ENCODE measurements around the gene PODNL1. TPM values are rescaled to one million over a fixed set of nuclear protein-coding genes. Genes with fewer than 3 reads are reported as not detected.

The PODNL1 gene
- total and polyA plus RNA-seq, 2 experiments from 2014 or later: 0.24 TPM; not detected in 1

DNA sequence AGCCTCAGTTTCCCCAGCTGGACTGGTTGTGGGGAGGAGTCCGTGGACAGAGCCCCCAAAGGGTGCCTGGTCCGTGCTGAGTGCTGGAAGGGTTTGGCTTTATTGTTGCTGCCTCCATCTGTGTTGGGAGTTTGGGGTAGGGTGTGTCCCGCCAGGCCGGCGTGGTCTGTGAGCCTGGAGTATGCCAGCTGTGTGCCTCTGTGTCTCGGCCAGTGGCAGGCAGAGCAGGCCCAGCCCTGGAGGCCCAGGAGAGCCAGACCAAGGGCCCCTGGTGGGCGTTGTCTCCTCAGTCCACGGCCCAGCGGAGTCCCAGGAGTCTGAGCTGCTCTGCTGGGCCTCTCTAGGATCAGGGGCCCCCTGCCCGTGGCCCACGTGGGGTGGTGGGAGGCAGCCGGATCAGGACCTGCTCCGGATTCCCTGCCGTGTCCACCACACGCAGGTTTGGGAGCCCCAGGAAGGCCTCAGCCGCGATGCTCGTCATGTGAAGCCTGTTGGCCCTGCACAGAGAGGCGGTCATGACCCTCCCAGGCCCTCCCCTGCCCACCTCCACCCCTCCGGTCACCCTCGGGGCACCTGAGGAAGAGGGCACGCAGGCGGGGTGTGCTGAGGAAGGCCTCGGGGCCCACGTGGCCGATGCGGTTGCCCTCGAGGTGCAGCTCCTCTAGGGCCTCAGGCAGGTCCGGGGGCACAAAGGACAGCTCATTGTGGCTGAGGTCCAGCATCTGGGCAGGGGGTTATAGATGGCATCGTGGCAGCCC is 6.6 kb downstream of the PODNL1 start (continued):
- TF ChIP-seq, protein P1, sequence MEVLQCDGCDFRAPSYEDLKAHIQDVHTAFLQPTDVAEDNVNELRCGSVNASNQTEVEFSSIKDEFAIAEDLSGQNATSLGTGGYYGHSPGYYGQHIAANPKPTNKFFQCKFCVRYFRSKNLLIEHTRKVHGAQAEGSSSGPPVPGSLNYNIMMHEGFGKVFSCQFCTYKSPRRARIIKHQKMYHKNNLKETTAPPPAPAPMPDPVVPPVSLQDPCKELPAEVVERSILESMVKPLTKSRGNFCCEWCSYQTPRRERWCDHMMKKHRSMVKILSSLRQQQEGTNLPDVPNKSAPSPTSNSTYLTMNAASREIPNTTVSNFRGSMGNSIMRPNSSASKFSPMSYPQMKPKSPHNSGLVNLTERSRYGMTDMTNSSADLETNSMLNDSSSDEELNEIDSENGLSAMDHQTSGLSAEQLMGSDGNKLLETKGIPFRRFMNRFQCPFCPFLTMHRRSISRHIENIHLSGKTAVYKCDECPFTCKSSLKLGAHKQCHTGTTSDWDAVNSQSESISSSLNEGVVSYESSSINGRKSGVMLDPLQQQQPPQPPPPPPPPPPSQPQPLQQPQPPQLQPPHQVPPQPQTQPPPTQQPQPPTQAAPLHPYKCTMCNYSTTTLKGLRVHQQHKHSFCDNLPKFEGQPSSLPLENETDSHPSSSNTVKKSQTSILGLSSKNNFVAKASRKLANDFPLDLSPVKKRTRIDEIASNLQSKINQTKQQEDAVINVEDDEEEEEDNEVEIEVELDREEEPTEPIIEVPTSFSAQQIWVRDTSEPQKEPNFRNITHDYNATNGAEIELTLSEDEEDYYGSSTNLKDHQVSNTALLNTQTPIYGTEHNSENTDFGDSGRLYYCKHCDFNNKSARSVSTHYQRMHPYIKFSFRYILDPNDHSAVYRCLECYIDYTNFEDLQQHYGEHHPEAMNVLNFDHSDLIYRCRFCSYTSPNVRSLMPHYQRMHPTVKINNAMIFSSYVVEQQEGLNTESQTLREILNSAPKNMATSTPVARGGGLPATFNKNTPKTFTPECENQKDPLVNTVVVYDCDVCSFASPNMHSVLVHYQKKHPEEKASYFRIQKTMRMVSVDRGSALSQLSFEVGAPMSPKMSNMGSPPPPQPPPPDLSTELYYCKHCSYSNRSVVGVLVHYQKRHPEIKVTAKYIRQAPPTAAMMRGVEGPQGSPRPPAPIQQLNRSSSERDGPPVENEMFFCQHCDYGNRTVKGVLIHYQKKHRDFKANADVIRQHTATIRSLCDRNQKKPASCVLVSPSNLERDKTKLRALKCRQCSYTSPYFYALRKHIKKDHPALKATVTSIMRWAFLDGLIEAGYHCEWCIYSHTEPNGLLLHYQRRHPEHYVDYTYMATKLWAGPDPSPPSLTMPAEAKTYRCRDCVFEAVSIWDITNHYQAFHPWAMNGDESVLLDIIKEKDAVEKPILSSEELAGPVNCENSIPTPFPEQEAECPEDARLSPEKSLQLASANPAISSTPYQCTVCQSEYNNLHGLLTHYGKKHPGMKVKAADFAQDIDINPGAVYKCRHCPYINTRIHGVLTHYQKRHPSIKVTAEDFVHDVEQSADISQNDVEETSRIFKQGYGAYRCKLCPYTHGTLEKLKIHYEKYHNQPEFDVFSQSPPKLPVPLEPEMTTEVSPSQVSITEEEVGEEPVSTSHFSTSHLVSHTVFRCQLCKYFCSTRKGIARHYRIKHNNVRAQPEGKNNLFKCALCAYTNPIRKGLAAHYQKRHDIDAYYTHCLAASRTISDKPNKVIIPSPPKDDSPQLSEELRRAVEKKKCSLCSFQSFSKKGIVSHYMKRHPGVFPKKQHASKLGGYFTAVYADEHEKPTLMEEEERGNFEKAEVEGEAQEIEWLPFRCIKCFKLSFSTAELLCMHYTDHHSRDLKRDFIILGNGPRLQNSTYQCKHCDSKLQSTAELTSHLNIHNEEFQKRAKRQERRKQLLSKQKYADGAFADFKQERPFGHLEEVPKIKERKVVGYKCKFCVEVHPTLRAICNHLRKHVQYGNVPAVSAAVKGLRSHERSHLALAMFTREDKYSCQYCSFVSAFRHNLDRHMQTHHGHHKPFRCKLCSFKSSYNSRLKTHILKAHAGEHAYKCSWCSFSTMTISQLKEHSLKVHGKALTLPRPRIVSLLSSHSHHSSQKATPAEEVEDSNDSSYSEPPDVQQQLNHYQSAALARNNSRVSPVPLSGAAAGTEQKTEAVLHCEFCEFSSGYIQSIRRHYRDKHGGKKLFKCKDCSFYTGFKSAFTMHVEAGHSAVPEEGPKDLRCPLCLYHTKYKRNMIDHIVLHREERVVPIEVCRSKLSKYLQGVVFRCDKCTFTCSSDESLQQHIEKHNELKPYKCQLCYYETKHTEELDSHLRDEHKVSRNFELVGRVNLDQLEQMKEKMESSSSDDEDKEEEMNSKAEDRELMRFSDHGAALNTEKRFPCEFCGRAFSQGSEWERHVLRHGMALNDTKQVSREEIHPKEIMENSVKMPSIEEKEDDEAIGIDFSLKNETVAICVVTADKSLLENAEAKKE (CRISPR knock-in tag; IDR thresholded peaks at IDR 0.05): no peak
- TF ChIP-seq, protein P2, sequence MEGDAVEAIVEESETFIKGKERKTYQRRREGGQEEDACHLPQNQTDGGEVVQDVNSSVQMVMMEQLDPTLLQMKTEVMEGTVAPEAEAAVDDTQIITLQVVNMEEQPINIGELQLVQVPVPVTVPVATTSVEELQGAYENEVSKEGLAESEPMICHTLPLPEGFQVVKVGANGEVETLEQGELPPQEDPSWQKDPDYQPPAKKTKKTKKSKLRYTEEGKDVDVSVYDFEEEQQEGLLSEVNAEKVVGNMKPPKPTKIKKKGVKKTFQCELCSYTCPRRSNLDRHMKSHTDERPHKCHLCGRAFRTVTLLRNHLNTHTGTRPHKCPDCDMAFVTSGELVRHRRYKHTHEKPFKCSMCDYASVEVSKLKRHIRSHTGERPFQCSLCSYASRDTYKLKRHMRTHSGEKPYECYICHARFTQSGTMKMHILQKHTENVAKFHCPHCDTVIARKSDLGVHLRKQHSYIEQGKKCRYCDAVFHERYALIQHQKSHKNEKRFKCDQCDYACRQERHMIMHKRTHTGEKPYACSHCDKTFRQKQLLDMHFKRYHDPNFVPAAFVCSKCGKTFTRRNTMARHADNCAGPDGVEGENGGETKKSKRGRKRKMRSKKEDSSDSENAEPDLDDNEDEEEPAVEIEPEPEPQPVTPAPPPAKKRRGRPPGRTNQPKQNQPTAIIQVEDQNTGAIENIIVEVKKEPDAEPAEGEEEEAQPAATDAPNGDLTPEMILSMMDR (conservative IDR thresholded peaks at IDR 0.05; ENCODE audit: low read depth in 2 of 2): no peak
- TF ChIP-seq CREB1 (CRISPR knock-in tag; IDR thresholded peaks at IDR 0.05; ENCODE audit: low read depth) (no peak), ZNF331 (CRISPR knock-in tag; IDR thresholded peaks at IDR 0.05; ENCODE audit: low read depth) (no peak)

DNA sequence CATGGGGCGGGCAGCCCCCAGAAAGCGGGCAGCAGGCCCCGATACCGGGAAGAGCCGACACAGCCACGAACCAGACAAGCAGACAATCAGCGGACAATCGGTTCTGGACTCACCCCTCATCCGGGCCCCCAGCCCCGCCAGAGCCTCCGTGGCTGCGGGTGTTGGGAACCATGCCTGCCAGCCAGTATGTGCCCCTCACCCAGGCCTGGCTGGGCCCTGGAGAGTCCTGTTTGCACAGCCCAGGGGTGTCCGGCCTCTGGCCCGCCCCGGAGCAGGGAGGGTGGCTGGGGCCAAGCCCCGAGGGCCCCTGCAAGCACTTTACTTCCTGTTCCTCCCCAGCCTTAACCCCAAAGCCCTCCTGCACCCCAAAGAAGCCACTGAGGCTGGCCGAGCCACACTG is 7.8 kb downstream of the PODNL1 start:
- ATAC-seq (no peak), DNase-seq (ENCODE audit: low spot score) (no peak)
- peaks cover 15% of the 10 kb centered on the region for H3F3A ChIP-seq (replicated peaks; ENCODE audit: low read depth)
- no peak overlapping the region for H2AFZ ChIP-seq
- H3K27ac ChIP-seq (ENCODE audit: low read depth): no peak overlapping the region
- Mint-ChIP-seq H3K27ac (no peak overlapping the region), H3K36me3 (ENCODE audit: low read depth) (peaks cover 21% of the 10 kb centered on the region), H3K4me3 (no peak overlapping the region), H3K4me1 (peaks cover 18% of the 10 kb centered on the region), H3K27me3 (ENCODE audit: insufficient read depth, low read depth, poor library complexity) (peaks cover 3% of the 10 kb centered on the region), H3K9me3 (no peaks in the 10 kb centered on the region; the same call in 2 of the 3 replicates)
- no peaks in the 10 kb centered on the region for H3K9me2 ChIP-seq (ENCODE audit: insufficient read depth)
- no peaks in the 10 kb centered on the region for H3K27me3 ChIP-seq (ENCODE audit: insufficient read depth)
- H3K4me1 ChIP-seq (ENCODE audit: insufficient read depth): no peaks in the 10 kb centered on the region; the same call in 1 of the 2 replicates
- H3K4me2 ChIP-seq: no peak overlapping the region
- no peaks in the 10 kb centered on the region; the same call in 1 of the 2 replicates for H4K20me1 ChIP-seq (replicated peaks; ENCODE audit: insufficient read depth)
- no peaks in the 10 kb centered on the region for H3K79me2 ChIP-seq (replicated peaks; ENCODE audit: insufficient read depth)
- no peak overlapping the region for H3K4me3 ChIP-seq
- H3K36me3 ChIP-seq (ENCODE audit: insufficient read depth): 0 out of 2 replicates have a peak, but pooled peaks cover 7% of the 10 kb centered on the region
- no peak for TF ChIP-seq ZNF331 (CRISPR knock-in tag; IDR thresholded peaks at IDR 0.05; ENCODE audit: low read depth)
- TF ChIP-seq, protein P3, sequence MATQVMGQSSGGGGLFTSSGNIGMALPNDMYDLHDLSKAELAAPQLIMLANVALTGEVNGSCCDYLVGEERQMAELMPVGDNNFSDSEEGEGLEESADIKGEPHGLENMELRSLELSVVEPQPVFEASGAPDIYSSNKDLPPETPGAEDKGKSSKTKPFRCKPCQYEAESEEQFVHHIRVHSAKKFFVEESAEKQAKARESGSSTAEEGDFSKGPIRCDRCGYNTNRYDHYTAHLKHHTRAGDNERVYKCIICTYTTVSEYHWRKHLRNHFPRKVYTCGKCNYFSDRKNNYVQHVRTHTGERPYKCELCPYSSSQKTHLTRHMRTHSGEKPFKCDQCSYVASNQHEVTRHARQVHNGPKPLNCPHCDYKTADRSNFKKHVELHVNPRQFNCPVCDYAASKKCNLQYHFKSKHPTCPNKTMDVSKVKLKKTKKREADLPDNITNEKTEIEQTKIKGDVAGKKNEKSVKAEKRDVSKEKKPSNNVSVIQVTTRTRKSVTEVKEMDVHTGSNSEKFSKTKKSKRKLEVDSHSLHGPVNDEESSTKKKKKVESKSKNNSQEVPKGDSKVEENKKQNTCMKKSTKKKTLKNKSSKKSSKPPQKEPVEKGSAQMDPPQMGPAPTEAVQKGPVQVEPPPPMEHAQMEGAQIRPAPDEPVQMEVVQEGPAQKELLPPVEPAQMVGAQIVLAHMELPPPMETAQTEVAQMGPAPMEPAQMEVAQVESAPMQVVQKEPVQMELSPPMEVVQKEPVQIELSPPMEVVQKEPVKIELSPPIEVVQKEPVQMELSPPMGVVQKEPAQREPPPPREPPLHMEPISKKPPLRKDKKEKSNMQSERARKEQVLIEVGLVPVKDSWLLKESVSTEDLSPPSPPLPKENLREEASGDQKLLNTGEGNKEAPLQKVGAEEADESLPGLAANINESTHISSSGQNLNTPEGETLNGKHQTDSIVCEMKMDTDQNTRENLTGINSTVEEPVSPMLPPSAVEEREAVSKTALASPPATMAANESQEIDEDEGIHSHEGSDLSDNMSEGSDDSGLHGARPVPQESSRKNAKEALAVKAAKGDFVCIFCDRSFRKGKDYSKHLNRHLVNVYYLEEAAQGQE (IDR thresholded peaks at IDR 0.05; ENCODE audit: unreplicated experiment): no peak
- no peak for TF ChIP-seq STAT1 (IDR thresholded peaks at IDR 0.05; ENCODE audit: unreplicated experiment)
- no peak for TF ChIP-seq JUNB (IDR thresholded peaks at IDR 0.05; ENCODE audit: unreplicated experiment)
- no peak for TF ChIP-seq ZNF114 (CRISPR knock-in tag; IDR thresholded peaks at IDR 0.05)
- TF ChIP-seq, protein P2 (conservative IDR thresholded peaks at IDR 0.05; ENCODE audit: low read depth in 2 of 2): no peak
